Activated CD4-positive, alpha-beta T cell treated with anti-CD3 and anti-CD28 coated beads for 36 hours (primary cell): ENCODE results near the gene PRKN. TPM values are rescaled to one million over a fixed set of nuclear protein-coding genes. Genes with fewer than 3 reads are reported as not detected.

ENCODE experiments used
- ATAC-seq: fragments of 200-7000 bp; cut with Tn5 transposase; one replicate; pipeline ENCODE4 v1.10.0; 2021; ENCODE audit warnings: mild to moderate bottlenecking, moderate library complexity
- CTCF ChIA-PET: fragments of 350-600 bp; sonication (Branson Sonifier 250); formaldehyde crosslinking; loops from one replicate; lab custom pipeline; 2021; ENCODE audit warnings: antibody characterized with exemption; lab: Charles Lee
- POLR2A ChIA-PET: fragments of 350-600 bp; sonication (Branson Sonifier 250); formaldehyde crosslinking; loops from one replicate; lab custom pipeline; 2021; ENCODE audit warnings: antibody characterized with exemption, inconsistent platforms; lab: Charles Lee
- DNase-seq: peaks from one replicate; pipeline ENCODE4 v3.0.0-alpha.2; 2020
- H3K27ac Mint-ChIP-seq: one replicate; pipeline ENCODE4 v1.8.0; 2021; ENCODE audit warnings: mixed read lengths
- H3K27me3 Mint-ChIP-seq: one replicate; pipeline ENCODE4 v1.8.0; 2021; ENCODE audit warnings: mixed read lengths
- H3K36me3 Mint-ChIP-seq: one replicate; pipeline ENCODE4 v1.8.0; 2021; ENCODE audit warnings: low read depth, mixed read lengths
- H3K4me1 Mint-ChIP-seq: one replicate; pipeline ENCODE4 v1.8.0; 2021; ENCODE audit warnings: mixed read lengths
- H3K4me3 Mint-ChIP-seq: one replicate; pipeline ENCODE4 v1.8.0; 2021; ENCODE audit warnings: mild to moderate bottlenecking, moderate library complexity, mixed read lengths
- H3K9me3 Mint-ChIP-seq: one replicate; pipeline ENCODE4 v1.8.0; 2021; ENCODE audit warnings: low read depth, mixed read lengths
- intact Hi-C, 2 experiments: fragments of 100-400 bp; cut with DNase I in 1 of 2; cut with micrococcal nuclease in 1 of 2; formaldehyde crosslinking; loops; one replicate each; pipeline versions ENCODE4 v1.14.2 to v1.15.1; 2022 to 2024; cut with DNase I, micrococcal nuclease
- total RNA-seq, 2 experiments: library from RNA; stranded (reverse); gene quantifications; one replicate each; pipeline ENCODE4 v1.2.3, GENCODE V29; 2021

PRKN gene
- total RNA-seq, 2 experiments from 2014 or later, result 0.56 to 0.87 TPM

DNA sequence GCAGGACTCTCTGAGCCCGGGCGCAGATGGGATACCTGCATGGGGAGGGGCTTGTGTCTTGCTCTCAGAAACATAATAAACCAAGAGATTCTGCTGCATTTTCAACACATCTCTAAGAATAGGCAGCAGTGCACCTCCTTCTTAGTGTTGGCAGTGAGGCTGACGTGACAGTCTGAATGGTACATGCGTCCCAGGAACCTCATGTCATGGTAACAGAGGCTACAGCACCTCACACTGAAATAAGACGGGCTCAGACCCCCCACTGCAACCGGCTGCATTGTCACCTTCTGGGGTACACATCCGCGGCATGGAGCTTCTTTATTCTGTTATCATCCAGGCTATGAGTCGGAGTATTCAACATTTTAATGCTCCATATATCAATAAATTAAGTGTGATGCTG, 1056.4 kb downstream of the PRKN start:
- Mint-ChIP-seq H3K4me1 (no peaks in the 10 kb centered on the region), H3K36me3 (no peaks in the 10 kb centered on the region), H3K4me3 (no peak overlapping the region), H3K27ac (no peak overlapping the region), H3K27me3 (no peaks in the 10 kb centered on the region), H3K9me3 (no peaks in the 10 kb centered on the region)
- intact Hi-C loops, result no loop called here
- ATAC-seq (no peak), DNase-seq (no peak)
- ChIA-PET POLR2A (no interaction called here), CTCF (no interaction called here)

DNA sequence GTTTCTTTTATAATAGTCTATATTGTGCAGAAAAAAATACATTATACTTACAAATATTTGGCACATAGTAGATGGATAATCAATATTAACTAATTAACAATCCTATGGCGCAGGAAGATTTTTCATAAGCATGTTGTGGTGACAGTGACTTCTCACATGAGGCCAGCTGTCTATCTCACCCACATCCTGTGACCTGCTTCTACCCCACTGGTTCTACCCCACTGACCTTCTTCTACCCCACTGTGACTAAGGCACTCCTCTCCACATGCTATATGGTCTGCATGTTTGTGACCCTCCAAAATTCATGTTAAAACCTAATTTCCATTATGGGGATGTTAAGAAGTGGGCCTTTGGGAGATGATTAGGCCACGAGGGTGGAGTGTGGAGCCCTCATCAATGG, 1058.9 kb downstream of the PRKN start:
- intact Hi-C loops, result no loop called here
- DNase-seq, result no peak
- POLR2A ChIA-PET, result no interaction called here
- Mint-ChIP-seq H3K4me3 (no peak overlapping the region), H3K9me3 (peaks cover 5% of the 10 kb centered on the region), H3K27me3 (no peaks in the 10 kb centered on the region), H3K36me3 (no peaks in the 10 kb centered on the region), H3K27ac (no peak overlapping the region), H3K4me1 (no peaks in the 10 kb centered on the region)
- no peak for ATAC-seq
- CTCF ChIA-PET, result no interaction called here

DNA sequence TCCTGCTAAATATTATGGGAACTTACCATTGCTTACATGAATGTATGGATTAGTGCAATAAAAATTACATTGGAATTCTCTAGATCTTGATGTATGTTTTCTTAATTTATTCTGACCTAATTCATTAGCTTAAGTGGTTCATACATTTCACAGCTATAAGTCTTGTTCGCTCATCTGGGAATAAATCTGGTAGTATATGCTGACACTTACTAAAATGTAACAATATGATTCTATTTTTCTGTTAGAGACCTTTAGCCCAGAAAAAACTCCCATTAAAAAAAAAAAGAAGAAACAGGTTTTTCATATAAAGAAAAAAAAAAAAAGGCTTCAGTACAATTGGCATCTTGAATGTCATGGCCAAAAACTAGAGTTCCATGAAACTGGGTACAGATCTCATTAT, 1059.6 kb downstream of the PRKN start:
- no peak for DNase-seq
- intact Hi-C loops, result no loop called here
- Mint-ChIP-seq H3K4me3 (no peak overlapping the region), H3K27me3 (no peaks in the 10 kb centered on the region), H3K4me1 (no peaks in the 10 kb centered on the region), H3K27ac (no peak overlapping the region), H3K9me3 (peaks cover 5% of the 10 kb centered on the region), H3K36me3 (no peaks in the 10 kb centered on the region)
- ATAC-seq, result no peak
- CTCF ChIA-PET, result no interaction called here
- POLR2A ChIA-PET, result no interaction called here

DNA sequence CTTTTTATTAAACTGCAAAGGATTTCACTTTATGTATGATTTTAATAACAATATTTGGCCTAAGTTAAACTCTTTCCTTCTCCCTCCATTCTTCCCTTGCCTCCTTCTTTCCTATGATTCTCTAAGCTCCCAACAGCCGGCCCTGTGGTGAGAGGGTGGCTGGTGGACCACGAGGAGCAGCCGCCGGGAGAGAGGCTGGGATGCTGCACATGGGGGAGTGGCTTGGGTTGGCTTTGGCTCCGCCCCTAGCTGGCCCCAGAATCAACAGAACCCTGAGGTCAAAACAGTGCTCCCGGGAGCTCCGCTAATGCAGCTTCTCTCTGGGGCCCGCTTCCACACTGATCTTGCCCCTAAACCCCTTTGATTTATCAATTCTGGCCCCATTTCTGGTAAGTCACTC, 1063.9 kb downstream of the PRKN start:
- ATAC-seq (no peak), DNase-seq (no peak)
- H3K4me1 Mint-ChIP-seq, result no peaks in the 10 kb centered on the region
- ChIA-PET POLR2A (no interaction called here), CTCF (no interaction called here)
- no peaks in the 10 kb centered on the region for H3K36me3 Mint-ChIP-seq
- H3K27ac Mint-ChIP-seq, result no peak overlapping the region
- intact Hi-C loops, result no loop called here
- peaks cover 9% of the 10 kb centered on the region for H3K9me3 Mint-ChIP-seq
- H3K27me3 Mint-ChIP-seq, result no peaks in the 10 kb centered on the region
- no peak overlapping the region for H3K4me3 Mint-ChIP-seq

DNA sequence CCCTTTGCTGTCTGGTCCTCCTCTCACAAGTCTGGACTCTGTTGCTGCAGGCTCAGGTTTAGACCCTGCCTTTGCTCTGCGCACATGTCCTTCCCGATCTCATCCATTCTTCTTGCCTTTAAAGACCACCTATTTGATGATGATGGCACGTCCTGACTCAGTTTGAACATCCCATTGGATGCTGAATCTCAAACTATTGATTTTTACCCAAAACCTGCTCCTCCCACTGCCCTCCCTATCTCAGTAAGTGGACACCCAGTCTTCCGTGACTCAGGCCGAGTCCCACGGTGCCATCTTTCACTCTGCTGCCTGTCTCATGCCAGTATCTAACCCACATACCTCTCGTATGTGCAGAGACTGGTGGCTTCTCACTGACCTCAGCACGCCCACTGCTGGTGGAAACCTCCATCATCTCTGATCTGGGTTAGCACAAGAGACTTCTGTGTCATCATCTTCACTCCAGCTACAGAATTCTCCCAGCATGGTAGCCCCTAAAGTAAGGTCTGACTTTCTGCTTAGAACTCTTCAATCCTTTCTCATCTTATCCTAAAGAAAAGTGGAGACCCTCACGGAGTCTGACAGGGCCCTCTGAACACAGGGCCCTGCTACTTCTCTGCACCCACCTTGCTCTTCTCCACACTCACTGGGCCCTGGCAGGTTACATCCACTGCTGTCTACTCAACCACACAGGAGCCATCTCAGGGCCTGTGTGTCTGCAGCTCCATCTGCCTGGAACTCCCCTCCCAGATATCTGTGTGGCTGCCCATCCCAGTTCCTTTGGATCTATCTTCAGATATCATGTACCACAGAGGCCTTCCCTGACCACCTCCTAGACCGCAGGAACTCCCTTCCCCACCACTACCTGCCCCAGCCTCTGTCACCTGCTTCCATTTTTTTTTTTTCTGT, 1066.6 kb downstream of the PRKN start:
- CTCF ChIA-PET, result no interaction called here
- Mint-ChIP-seq H3K4me1 (no peaks in the 10 kb centered on the region), H3K36me3 (no peaks in the 10 kb centered on the region), H3K9me3 (peaks cover 9% of the 10 kb centered on the region), H3K4me3 (no peak overlapping the region), H3K27me3 (no peaks in the 10 kb centered on the region), H3K27ac (no peak overlapping the region)
- ATAC-seq (no peak), DNase-seq (peak; percentile 24)
- POLR2A ChIA-PET, result no interaction called here
- intact Hi-C loops, result no loop called here

DNA sequence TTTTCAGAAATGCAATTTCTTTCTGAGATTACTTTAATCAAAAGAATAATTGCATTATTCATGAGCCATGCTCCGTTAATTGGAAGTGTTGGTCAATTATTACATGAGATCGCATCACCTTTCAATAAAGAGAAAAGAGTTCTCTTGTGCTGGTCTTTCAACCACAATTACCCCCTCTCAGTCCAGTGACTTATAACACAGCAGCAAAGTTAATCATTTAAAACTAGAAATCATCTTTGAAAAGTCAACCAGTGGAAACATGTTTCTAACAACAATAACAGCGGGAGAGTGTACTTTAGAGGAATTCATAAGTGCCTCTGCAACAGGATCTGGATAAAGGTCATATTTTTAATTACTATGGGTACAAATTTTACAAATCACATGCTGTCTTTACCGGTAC, 1069.4 kb downstream of the PRKN start:
- no peak overlapping the region for H3K4me3 Mint-ChIP-seq
- CTCF ChIA-PET, result no interaction called here
- DNase-seq (no peak), ATAC-seq (no peak)
- POLR2A ChIA-PET, result no interaction called here
- H3K9me3 Mint-ChIP-seq, result peaks cover 4% of the 10 kb centered on the region
- no peaks in the 10 kb centered on the region for H3K36me3 Mint-ChIP-seq
- intact Hi-C loops, result no loop called here
- H3K27ac Mint-ChIP-seq, result no peak overlapping the region
- H3K27me3 Mint-ChIP-seq, result no peaks in the 10 kb centered on the region
- no peaks in the 10 kb centered on the region for H3K4me1 Mint-ChIP-seq

DNA sequence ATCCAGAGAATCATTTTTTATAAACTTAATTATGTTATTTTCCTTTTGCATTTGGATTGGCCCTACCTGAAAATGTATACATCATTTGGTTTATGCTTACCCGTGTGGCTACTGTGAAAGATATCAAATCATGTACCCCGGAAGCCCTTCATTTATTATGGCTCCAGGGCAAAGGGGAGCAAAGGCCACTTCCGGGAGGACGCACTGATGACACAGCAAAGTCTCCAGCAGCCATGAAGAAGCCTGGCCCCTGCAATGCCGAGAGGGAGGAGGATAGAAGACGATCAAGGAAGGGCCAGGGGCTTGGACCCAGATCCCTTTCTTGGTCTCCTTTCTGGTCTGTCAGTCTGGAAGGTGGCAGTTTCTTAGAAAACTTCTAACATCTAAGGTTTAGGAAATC, 1073.4 kb downstream of the PRKN start:
- Mint-ChIP-seq H3K4me1 (no peaks in the 10 kb centered on the region), H3K4me3 (no peak overlapping the region), H3K27me3 (no peaks in the 10 kb centered on the region), H3K27ac (no peak overlapping the region), H3K9me3 (peaks cover 2% of the 10 kb centered on the region), H3K36me3 (no peaks in the 10 kb centered on the region)
- intact Hi-C loops, result no loop called here
- no peak for ATAC-seq
- DNase-seq, result no peak
- CTCF ChIA-PET, result no interaction called here
- POLR2A ChIA-PET, result no interaction called here

DNA sequence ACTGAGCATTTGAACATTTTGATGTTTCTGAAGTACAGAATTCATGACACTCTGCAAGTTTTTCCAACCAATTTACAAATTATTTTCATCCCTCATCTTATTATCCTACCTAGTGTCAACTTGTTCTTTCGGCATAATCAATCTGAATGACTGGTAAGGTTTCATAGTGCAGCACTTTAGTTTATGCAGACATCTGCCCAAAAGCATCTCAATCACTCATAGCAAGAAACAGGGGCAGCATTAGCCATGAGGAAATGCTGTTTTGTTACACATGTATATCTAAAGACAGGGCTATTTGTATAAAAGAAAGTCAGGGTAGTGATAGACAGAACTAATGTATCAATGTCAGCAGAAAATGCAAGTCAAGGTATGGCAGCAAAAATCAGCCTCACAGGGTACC, 1075.6 kb downstream of the PRKN start:
- DNase-seq, result no peak
- Mint-ChIP-seq H3K9me3 (peaks cover 2% of the 10 kb centered on the region), H3K27ac (no peak overlapping the region), H3K27me3 (no peaks in the 10 kb centered on the region), H3K36me3 (no peaks in the 10 kb centered on the region), H3K4me3 (no peak overlapping the region), H3K4me1 (no peaks in the 10 kb centered on the region)
- ChIA-PET POLR2A (no interaction called here), CTCF (no interaction called here)
- intact Hi-C loops, result no loop called here
- ATAC-seq, result no peak

DNA sequence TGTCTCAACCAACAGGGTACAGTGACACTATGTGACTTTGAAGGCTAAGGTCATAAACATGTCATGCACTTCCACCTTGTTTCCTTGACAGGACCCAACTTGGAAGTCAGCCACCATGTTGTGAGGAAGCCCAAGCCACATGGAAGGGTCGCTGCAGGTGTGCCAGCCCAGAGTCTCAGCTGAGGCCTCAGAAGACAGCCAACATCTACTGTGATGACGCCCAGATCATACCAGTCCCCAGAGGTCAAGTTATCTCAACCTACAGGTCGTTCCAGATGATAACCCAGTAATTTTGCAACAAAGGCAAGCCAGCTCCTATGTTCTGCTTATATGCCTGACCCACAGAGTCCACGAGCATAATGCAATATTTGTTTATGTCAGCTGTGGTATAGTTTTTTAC, 1077.7 kb downstream of the PRKN start:
- no peak overlapping the region for H3K27ac Mint-ChIP-seq
- DNase-seq, result no peak
- H3K4me1 Mint-ChIP-seq, result no peaks in the 10 kb centered on the region
- H3K36me3 Mint-ChIP-seq, result peaks cover 2% of the 10 kb centered on the region
- peaks cover 4% of the 10 kb centered on the region for H3K9me3 Mint-ChIP-seq
- ChIA-PET POLR2A (no interaction called here), CTCF (no interaction called here)
- intact Hi-C loops, result no loop called here
- H3K4me3 Mint-ChIP-seq, result no peak overlapping the region
- H3K27me3 Mint-ChIP-seq, result no peaks in the 10 kb centered on the region
- ATAC-seq, result no peak

DNA sequence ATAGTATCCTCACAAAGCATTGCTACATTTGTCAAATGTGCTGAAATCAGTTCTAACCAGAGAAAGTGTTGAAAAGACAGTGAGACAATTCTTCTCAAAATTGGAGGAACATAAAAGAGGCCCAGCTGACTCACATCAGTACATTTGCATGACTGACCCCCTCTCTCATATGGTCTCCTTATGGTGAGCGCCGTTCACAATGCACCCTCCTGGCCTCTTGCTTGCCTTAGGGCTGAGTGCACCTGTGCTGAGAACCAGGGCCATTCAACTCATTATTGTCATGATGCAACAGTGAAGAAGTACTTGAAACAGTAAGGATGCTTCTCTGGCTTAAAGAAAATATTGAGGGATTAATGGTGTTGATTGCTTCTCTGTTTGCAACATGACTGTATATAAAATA, 1078.5 kb downstream of the PRKN start:
- peaks cover 2% of the 10 kb centered on the region for H3K36me3 Mint-ChIP-seq
- ATAC-seq (no peak), DNase-seq (no peak)
- H3K27ac Mint-ChIP-seq, result no peak overlapping the region
- H3K4me1 Mint-ChIP-seq, result no peaks in the 10 kb centered on the region
- CTCF ChIA-PET, result no interaction called here
- POLR2A ChIA-PET, result no interaction called here
- no peaks in the 10 kb centered on the region for H3K27me3 Mint-ChIP-seq
- H3K4me3 Mint-ChIP-seq, result no peak overlapping the region
- intact Hi-C loops, result no loop called here
- H3K9me3 Mint-ChIP-seq, result peaks cover 4% of the 10 kb centered on the region

DNA sequence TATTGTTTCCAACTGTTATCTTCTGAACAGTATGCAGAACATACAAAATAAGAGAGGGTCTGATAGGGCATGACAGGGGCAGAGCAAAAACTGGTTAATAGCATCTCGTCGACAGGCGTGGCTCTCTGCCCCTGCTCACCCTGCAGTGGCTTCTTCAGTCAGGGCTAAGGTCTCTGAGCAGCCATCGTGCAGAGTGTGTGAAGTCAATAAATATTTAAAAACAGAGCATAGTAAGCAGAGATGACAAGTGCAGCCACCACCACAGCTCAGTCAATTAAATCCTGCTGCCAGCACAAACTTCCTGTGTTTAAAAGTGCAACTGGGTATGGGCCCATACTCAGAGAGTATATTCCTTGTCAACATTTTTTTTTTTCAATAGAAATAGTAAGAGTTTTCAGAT, 1080.3 kb downstream of the PRKN start:
- intact Hi-C loops, result no loop called here
- Mint-ChIP-seq H3K36me3 (peaks cover 2% of the 10 kb centered on the region), H3K9me3 (peaks cover 4% of the 10 kb centered on the region), H3K4me3 (no peak overlapping the region), H3K27me3 (no peaks in the 10 kb centered on the region), H3K4me1 (no peaks in the 10 kb centered on the region), H3K27ac (no peak overlapping the region)
- ATAC-seq (no peak), DNase-seq (no peak)
- CTCF ChIA-PET, result no interaction called here
- POLR2A ChIA-PET, result no interaction called here

DNA sequence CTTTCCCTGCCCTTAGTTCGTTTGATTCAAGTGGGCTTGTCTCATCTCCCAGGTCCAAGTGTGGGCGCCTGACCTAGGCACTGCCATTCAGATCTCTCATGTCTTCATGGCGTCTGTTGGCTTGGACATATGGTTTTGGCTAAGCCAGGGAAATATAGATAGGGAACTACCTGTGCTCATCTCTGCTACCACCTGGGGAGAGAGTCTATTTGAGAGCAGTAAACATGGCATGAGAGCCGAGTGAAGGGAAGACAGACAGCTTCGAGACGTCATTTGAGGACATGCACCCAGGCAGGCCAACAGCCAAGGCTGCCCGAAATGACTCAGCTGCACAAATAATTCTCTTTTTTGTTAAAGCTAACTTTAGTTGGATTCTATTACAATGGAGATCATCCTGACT, 1083.0 kb downstream of the PRKN start:
- ATAC-seq (no peak), DNase-seq (no peak)
- Mint-ChIP-seq H3K4me1 (no peaks in the 10 kb centered on the region), H3K27ac (no peak overlapping the region), H3K9me3 (peaks cover 4% of the 10 kb centered on the region), H3K36me3 (peaks cover 2% of the 10 kb centered on the region), H3K27me3 (no peaks in the 10 kb centered on the region), H3K4me3 (no peak overlapping the region)
- intact Hi-C loops, result no loop called here
- CTCF ChIA-PET, result no interaction called here
- POLR2A ChIA-PET, result no interaction called here
